ENCODE data around the gene C16orf54. TPM values are rescaled to one million over a fixed set of nuclear protein-coding genes. Genes with fewer than 3 reads are reported as not detected.
A peak's percentile ranks its signal among the peaks of the same experiment; 100 is the strongest.
"Not testable (repeated sequence)": the region's sequence is repeated elsewhere in the genome, so short reads cannot be mapped to it uniquely, and the experiment has no call there.

Gene C16orf54
- total RNA-seq, 3 donors from 2014 or later (not counting 1 experiment from before 2014, with no cell fraction given) = 100.0 to 172 (median 146) TPM

DNA sequence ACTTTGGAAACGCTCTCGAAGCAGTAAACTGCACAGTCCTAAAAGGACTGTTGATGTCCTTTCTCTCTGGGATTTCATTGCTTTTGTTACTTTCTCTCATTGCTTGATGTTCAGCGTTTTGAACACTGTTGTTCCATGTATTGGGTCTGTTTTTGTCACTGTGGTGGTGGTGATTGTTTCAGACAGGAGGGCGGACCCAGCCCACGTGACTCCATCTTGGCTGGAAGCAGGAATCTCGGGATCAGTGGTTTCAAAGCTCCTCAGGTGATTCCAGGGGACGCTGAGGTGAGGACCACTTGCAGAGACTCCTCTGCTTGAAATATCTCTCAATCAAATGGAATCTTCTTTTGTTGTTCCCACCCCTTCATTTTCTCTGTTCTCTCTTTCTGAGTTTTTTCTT lies 18.3 kb downstream of the C16orf54 start:
- TF ChIP-seq, protein P1, sequence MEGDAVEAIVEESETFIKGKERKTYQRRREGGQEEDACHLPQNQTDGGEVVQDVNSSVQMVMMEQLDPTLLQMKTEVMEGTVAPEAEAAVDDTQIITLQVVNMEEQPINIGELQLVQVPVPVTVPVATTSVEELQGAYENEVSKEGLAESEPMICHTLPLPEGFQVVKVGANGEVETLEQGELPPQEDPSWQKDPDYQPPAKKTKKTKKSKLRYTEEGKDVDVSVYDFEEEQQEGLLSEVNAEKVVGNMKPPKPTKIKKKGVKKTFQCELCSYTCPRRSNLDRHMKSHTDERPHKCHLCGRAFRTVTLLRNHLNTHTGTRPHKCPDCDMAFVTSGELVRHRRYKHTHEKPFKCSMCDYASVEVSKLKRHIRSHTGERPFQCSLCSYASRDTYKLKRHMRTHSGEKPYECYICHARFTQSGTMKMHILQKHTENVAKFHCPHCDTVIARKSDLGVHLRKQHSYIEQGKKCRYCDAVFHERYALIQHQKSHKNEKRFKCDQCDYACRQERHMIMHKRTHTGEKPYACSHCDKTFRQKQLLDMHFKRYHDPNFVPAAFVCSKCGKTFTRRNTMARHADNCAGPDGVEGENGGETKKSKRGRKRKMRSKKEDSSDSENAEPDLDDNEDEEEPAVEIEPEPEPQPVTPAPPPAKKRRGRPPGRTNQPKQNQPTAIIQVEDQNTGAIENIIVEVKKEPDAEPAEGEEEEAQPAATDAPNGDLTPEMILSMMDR (IDR thresholded peaks at IDR 0.05) = no peak
- Histone ChIP-seq H3K36me3 (ENCODE audit: control insufficient read depth, insufficient read depth, low read length) (no peaks in the 10 kb centered on the region), H3K4me3 (ENCODE audit: low read length) (no peak overlapping the region), H3K4me1 (ENCODE audit: control insufficient read depth, insufficient read depth, low read length) (peaks cover 20% of the 10 kb centered on the region), H3K9me3 (ENCODE audit: control insufficient read depth, insufficient read depth, low read length) (no peaks in the 10 kb centered on the region), H3K27me3 (ENCODE audit: control insufficient read depth, insufficient read depth, low read length) (no peaks in the 10 kb centered on the region), H3K27ac (ENCODE audit: low read length) (no peak overlapping the region)
- Mint-ChIP-seq H3K4me1 (peaks cover 11 to 19% of the 10 kb centered on the region in 2 donors), H3K36me3 (no peaks in the 10 kb centered on the region), H3K4me3 (no peak overlapping the region), H3K9me3 (peaks cover 0 to 2% of the 10 kb centered on the region in 2 donors), H3K27me3 (ENCODE audit: low read depth in 2 of 2) (no peaks in the 10 kb centered on the region), H3K27ac (no peak overlapping the region)
- DNase-seq (no peak), ATAC-seq (no peak)
- 90% methylated on average over 7 of the region's 7 CpGs for WGBS (ENCODE audit: insufficient coverage)
- intact Hi-C loops (cut with micrococcal nuclease) = no loop called here

DNA sequence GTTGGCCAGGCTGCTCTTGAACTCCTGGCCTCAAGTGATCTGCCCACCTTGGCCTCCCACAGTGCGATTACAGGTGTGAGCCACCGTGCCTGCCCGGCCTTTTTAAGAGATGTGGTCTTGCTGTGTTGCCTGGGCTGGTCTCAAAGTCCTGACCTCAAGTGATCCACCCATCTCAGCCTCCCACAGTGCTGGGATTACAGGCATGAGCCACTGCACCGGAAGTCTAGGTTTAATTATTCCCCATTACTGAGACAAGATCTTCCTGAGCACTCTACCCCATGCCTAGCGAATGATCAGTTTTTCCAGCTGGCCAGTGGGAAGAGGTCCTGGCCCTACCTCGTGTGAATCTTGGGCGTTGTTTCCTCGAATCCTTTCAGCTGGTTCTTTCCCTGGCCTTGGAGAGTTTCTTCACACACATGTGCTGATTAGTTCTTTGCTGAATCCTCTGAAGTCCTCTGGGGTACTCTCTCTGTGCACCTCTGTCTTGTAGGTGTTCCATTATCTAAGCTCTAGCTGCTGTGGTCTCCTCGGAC lies 18.9 kb downstream of the C16orf54 start:
- H3K27ac Mint-ChIP-seq = no peak overlapping the region
- H3K4me1 ChIP-seq (ENCODE audit: control insufficient read depth, insufficient read depth, low read length) = peaks cover 14% of the 10 kb centered on the region
- H3K36me3 Mint-ChIP-seq = no peaks in the 10 kb centered on the region
- H3K9me3 Mint-ChIP-seq = no peaks in the 10 kb centered on the region
- TF ChIP-seq, protein P1 (IDR thresholded peaks at IDR 0.05) = no peak
- no peaks in the 10 kb centered on the region for H3K27me3 Mint-ChIP-seq (ENCODE audit: low read depth in 2 of 2)
- H3K4me3 Mint-ChIP-seq = no peak overlapping the region
- ATAC-seq = no peak
- peaks cover 7 to 14% of the 10 kb centered on the region in 2 donors for H3K4me1 Mint-ChIP-seq
- intact Hi-C loops (cut with micrococcal nuclease) = no loop called here
- H3K27ac ChIP-seq (ENCODE audit: low read length) = no peak overlapping the region
- H3K36me3 ChIP-seq (ENCODE audit: control insufficient read depth, insufficient read depth, low read length) = no peaks in the 10 kb centered on the region
- no peak overlapping the region for H3K4me3 ChIP-seq (ENCODE audit: low read length)
- WGBS (ENCODE audit: insufficient coverage) = 81% methylated on average over 9 of the region's 9 CpGs
- no peak for DNase-seq
- no peaks in the 10 kb centered on the region for H3K27me3 ChIP-seq (ENCODE audit: control insufficient read depth, insufficient read depth, low read length)
- no peaks in the 10 kb centered on the region for H3K9me3 ChIP-seq (ENCODE audit: control insufficient read depth, insufficient read depth, low read length)

DNA sequence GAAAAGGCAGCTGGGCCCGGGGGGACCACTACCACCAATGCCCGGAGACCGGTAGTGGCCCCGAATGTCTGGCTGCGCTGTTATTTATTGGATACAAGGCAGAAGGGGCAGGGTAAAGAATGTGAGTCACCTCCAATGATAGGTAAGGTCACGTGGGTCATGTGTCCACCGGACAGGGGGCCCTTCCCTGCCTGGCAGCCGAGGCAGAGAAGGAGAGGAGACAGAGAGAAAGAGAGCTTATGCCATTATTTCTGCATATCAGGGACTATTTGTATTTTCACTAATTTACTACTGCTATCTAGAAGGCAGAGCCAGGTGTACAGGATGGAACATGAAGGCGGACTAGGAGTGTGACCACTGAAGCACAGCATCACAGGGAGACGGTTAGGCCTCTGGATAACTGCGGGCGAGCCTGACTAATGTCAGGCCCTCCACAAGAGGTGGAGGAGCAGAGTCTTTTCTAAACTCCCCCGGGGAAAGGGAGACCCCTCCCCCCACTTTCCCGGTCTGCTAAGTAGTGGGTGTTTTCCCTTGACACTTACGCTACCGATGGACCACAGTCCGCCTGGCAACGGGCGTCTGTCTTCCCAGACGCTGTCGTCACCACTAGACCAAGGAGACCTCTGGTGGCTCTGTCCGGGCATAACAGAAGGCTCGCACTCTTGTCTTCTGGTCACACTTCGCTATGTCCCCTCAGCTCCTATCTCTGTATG lies 24.5 kb downstream of the C16orf54 start:
- H3K4me1 ChIP-seq (ENCODE audit: control insufficient read depth, insufficient read depth, low read length); H3K4me3 ChIP-seq (ENCODE audit: low read length); H3K27me3 ChIP-seq (ENCODE audit: control insufficient read depth, insufficient read depth, low read length); H3K9me3 ChIP-seq (ENCODE audit: control insufficient read depth, insufficient read depth, low read length); intact Hi-C loops (cut with micrococcal nuclease); H3K4me1 Mint-ChIP-seq; H3K4me3 Mint-ChIP-seq; H3K27me3 Mint-ChIP-seq (ENCODE audit: low read depth in 2 of 2); H3K27ac ChIP-seq (ENCODE audit: low read length); H3K36me3 ChIP-seq (ENCODE audit: control insufficient read depth, insufficient read depth, low read length); H3K36me3 Mint-ChIP-seq; H3K9me3 Mint-ChIP-seq: not testable (repeated sequence)
- H3K27ac Mint-ChIP-seq = peak overlapping the region in 1 of 2 donors; percentile 62
- ATAC-seq (peak; percentile 76 to 81 (median 77)), DNase-seq (peak in 1 of 2 donors; percentile 72)
- TF ChIP-seq, protein P1 (IDR thresholded peaks at IDR 0.05) = peak; percentile 53
- WGBS (ENCODE audit: insufficient coverage) = 31% methylated on average over 15 of the region's 24 CpGs
